Stimulated activated naive B cell treated with anti-CD40 and anti-IgM and Interleukin-4, amounts not matched to agents 10 μg/mL and 1 μg/mL and 100 μg/mL, for 72 hours (primary cell): Measurements from ENCODE around the gene MDC1.

ENCODE experiments used
- ATAC-seq, 2 donors: fragments of 150-1000 bp; cut with Tn5 transposase; replicated peaks; 2 replicates each; pipeline ENCODE4 v1.10.0; 2021; ENCODE audit warnings: moderate library complexity in 1 of 2
- DNase-seq: peaks from one replicate; pipeline ENCODE4 v3.0.0; 2021
- H3K27ac Mint-ChIP-seq: one replicate; pipeline ENCODE4 v1.8.0; 2022; ENCODE audit warnings: mild to moderate bottlenecking, mixed read lengths
- H3K27me3 Mint-ChIP-seq, 2 donors: one replicate each; pipeline ENCODE4 v1.8.0; 2022; ENCODE audit warnings: mixed read lengths in 2 of 2
- H3K36me3 Mint-ChIP-seq, 2 donors: one replicate each; pipeline ENCODE4 v1.8.0; 2022; ENCODE audit warnings: mixed read lengths in 2 of 2, mild to moderate bottlenecking in 1 of 2
- H3K4me1 Mint-ChIP-seq, 2 donors: one replicate each; pipeline ENCODE4 v1.8.0; 2022; ENCODE audit warnings: mixed read lengths in 2 of 2, mild to moderate bottlenecking in 1 of 2
- H3K4me3 Mint-ChIP-seq, 2 donors: one replicate each; pipeline ENCODE4 v1.8.0; 2022; ENCODE audit warnings: mild to moderate bottlenecking in 2 of 2, mixed read lengths in 2 of 2, moderate library complexity in 1 of 2
- H3K9me3 Mint-ChIP-seq, 2 donors: one replicate each; pipeline ENCODE4 v1.8.0; 2022; ENCODE audit warnings: mixed read lengths in 2 of 2, mild to moderate bottlenecking in 1 of 2

The MDC1 gene

GRCh38 chr6:30686009-30686907 lies 30.8 kb downstream of the MDC1 start, which contains the start of gene PPP1R18:
TSS of gene PPP1R18 (minus strand) at chr6:30686645. CDS start at chr6:30686018, 627 bp downstream.
- H3K27ac Mint-ChIP-seq, result peak within 1 kb of the TSS; percentile 91
- H3K27me3 Mint-ChIP-seq, result no peaks in the 10 kb centered on the region
- ATAC-seq, result peak; percentile 32 to 40
- peaks cover 48 to 65% of the 10 kb centered on the region in 2 donors for H3K36me3 Mint-ChIP-seq
- peak within 1 kb of the TSS; percentile 89 to 99 for H3K4me3 Mint-ChIP-seq
- H3K9me3 Mint-ChIP-seq, result no peaks in the 10 kb centered on the region
- peaks cover 46 to 69% of the 10 kb centered on the region in 2 donors for H3K4me1 Mint-ChIP-seq
- peak; percentile 73 for DNase-seq

- H3K4me1 Mint-ChIP-seq, result peaks cover 49 to 74% of the 10 kb centered on the region in 2 donors
- H3K9me3 Mint-ChIP-seq, result no peaks in the 10 kb centered on the region
- peak overlapping the region; percentile 91 for H3K27ac Mint-ChIP-seq
- peaks cover 53 to 71% of the 10 kb centered on the region in 2 donors for H3K36me3 Mint-ChIP-seq
- DNase-seq (no peak), ATAC-seq (no peak)
- H3K4me3 Mint-ChIP-seq, result peak overlapping the region; percentile 89 to 99
- H3K27me3 Mint-ChIP-seq, result no peaks in the 10 kb centered on the region
These were observed 31.7 kb downstream of the MDC1 start for GRCh38 chr6:30685157-30686008.

GRCh38 chr6:30684386-30685156 lies 32.5 kb downstream of the MDC1 start:
- H3K4me1 Mint-ChIP-seq, result peaks cover 49 to 74% of the 10 kb centered on the region in 2 donors
- peaks cover 56 to 79% of the 10 kb centered on the region in 2 donors for H3K36me3 Mint-ChIP-seq
- no peaks in the 10 kb centered on the region for H3K9me3 Mint-ChIP-seq
- H3K27me3 Mint-ChIP-seq, result no peaks in the 10 kb centered on the region
- H3K4me3 Mint-ChIP-seq, result peak overlapping the region; percentile 89 to 99
- peak overlapping the region; percentile 92 for H3K27ac Mint-ChIP-seq
- DNase-seq (no peak), ATAC-seq (no peak)

GRCh38 chr6:30683980-30684338 lies 33.1 kb downstream of the MDC1 start:
- DNase-seq (no peak), ATAC-seq (no peak)
- H3K4me1 Mint-ChIP-seq, result peaks cover 49 to 74% of the 10 kb centered on the region in 2 donors

GRCh38 chr6:30683183-30683979 lies 33.7 kb downstream of the MDC1 start:
- Mint-ChIP-seq H3K9me3 (no peaks in the 10 kb centered on the region), H3K4me1 (peaks cover 45 to 72% of the 10 kb centered on the region in 2 donors), H3K36me3 (peaks cover 60 to 78% of the 10 kb centered on the region in 2 donors), H3K4me3 (peak overlapping the region; percentile 89 to 99), H3K27ac (peak overlapping the region; percentile 92), H3K27me3 (no peaks in the 10 kb centered on the region)
- DNase-seq (no peak), ATAC-seq (no peak)

More at GRCh38 chr6:30683980-30684338, 33.1 kb downstream of the MDC1 start:
- no peaks in the 10 kb centered on the region for H3K9me3 Mint-ChIP-seq
- H3K27ac Mint-ChIP-seq, result peak overlapping the region; percentile 92
- H3K27me3 Mint-ChIP-seq, result no peaks in the 10 kb centered on the region
- peak overlapping the region; percentile 89 to 99 for H3K4me3 Mint-ChIP-seq
- peaks cover 57 to 78% of the 10 kb centered on the region in 2 donors for H3K36me3 Mint-ChIP-seq

GRCh38 chr6:30682143-30683117 lies 34.7 kb downstream of the MDC1 start:
- peak; percentile 67 to 70 for ATAC-seq
- peak overlapping the region; percentile 92 for H3K27ac Mint-ChIP-seq
- H3K4me1 Mint-ChIP-seq, result peaks cover 37 to 62% of the 10 kb centered on the region in 2 donors
- H3K36me3 Mint-ChIP-seq, result peaks cover 60 to 73% of the 10 kb centered on the region in 2 donors
- H3K27me3 Mint-ChIP-seq, result no peaks in the 10 kb centered on the region
- DNase-seq, result peak; percentile 83
- H3K4me3 Mint-ChIP-seq, result peak overlapping the region; percentile 89 to 99
- H3K9me3 Mint-ChIP-seq, result no peaks in the 10 kb centered on the region

- no peak for DNase-seq
- H3K4me1 Mint-ChIP-seq, result peaks cover 37 to 65% of the 10 kb centered on the region in 2 donors
- peaks cover 64 to 77% of the 10 kb centered on the region in 2 donors for H3K36me3 Mint-ChIP-seq
- H3K4me3 Mint-ChIP-seq, result peak overlapping the region; percentile 89 to 99
- peak in 1 of 2 donors; percentile 0 for ATAC-seq
- no peaks in the 10 kb centered on the region for H3K9me3 Mint-ChIP-seq
- H3K27me3 Mint-ChIP-seq, result no peaks in the 10 kb centered on the region
- peak overlapping the region; percentile 92 for H3K27ac Mint-ChIP-seq
These were observed 35.3 kb downstream of the MDC1 start for GRCh38 chr6:30681766-30682142.

- H3K4me3 Mint-ChIP-seq, result peak overlapping the region; percentile 89 to 99
- H3K9me3 Mint-ChIP-seq, result no peaks in the 10 kb centered on the region
- H3K36me3 Mint-ChIP-seq, result peaks cover 59 to 71% of the 10 kb centered on the region in 2 donors
- ATAC-seq (no peak), DNase-seq (no peak)
- H3K27ac Mint-ChIP-seq, result peak overlapping the region; percentile 47
- no peaks in the 10 kb centered on the region for H3K27me3 Mint-ChIP-seq
- peaks cover 37 to 60% of the 10 kb centered on the region in 2 donors for H3K4me1 Mint-ChIP-seq
These were observed 37.1 kb downstream of the MDC1 start for GRCh38 chr6:30679765-30680535.

GRCh38 chr6:30678964-30679726 lies 37.9 kb downstream of the MDC1 start:
- H3K4me1 Mint-ChIP-seq, result peaks cover 35 to 58% of the 10 kb centered on the region in 2 donors
- peak overlapping the region; percentile 89 to 99 for H3K4me3 Mint-ChIP-seq
- ATAC-seq, result peak; percentile 50 to 58
- no peaks in the 10 kb centered on the region for H3K27me3 Mint-ChIP-seq
- H3K9me3 Mint-ChIP-seq, result no peaks in the 10 kb centered on the region
- H3K36me3 Mint-ChIP-seq, result peaks cover 54 to 64% of the 10 kb centered on the region in 2 donors
- H3K27ac Mint-ChIP-seq, result peak overlapping the region; percentile 88
- DNase-seq, result peak; percentile 79

GRCh38 chr6:30676660-30677285 lies 40.3 kb downstream of the MDC1 start:
- no peak for ATAC-seq
- H3K4me3 Mint-ChIP-seq, result no peak overlapping the region
- H3K4me1 Mint-ChIP-seq, result peaks cover 31 to 58% of the 10 kb centered on the region in 2 donors
- no peak for DNase-seq
- peak overlapping the region; percentile 43 for H3K27ac Mint-ChIP-seq
- H3K36me3 Mint-ChIP-seq, result peaks cover 32 to 40% of the 10 kb centered on the region in 2 donors
- H3K27me3 Mint-ChIP-seq, result no peaks in the 10 kb centered on the region
- H3K9me3 Mint-ChIP-seq, result no peaks in the 10 kb centered on the region
